Neural progenitor cell (in vitro differentiated cells): Measurements from ENCODE around the gene RGS3. TPM values are rescaled to one million over a fixed set of nuclear protein-coding genes. Genes with fewer than 3 reads are reported as not detected.

ENCODE experiments used
- DNase-seq: peaks from one replicate; pipeline ENCODE4 v3.0.0-alpha.2; 2016; ENCODE audit warnings: low spot score
- H2AFZ ChIP-seq: fragments of 200-600 bp; sonication (generic); replicated peaks from 2 replicates; pipeline ENCODE4 v1.6.1; 2016; ENCODE audit warnings: antibody characterized with exemption
- H3F3A ChIP-seq: fragments of 200-600 bp; sonication (generic); 2 replicates; pipeline ENCODE4 v1.6.1; 2016; ENCODE audit warnings: antibody characterized with exemption, low read depth
- H3K27ac ChIP-seq: fragments of 200-600 bp; sonication (generic); 2 replicates; pipeline ENCODE4 v1.5.1; 2016; ENCODE audit warnings: mild to moderate bottlenecking
- H3K27me3 ChIP-seq: fragments of 200-600 bp; sonication (generic); 2 replicates; pipeline ENCODE4 v1.6.1; 2016; ENCODE audit warnings: mild to moderate bottlenecking, moderate library complexity
- H3K36me3 ChIP-seq: fragments of 200-600 bp; sonication (generic); 2 replicates; pipeline ENCODE4 v1.5.1; 2016
- H3K4me1 ChIP-seq: fragments of 200-600 bp; sonication (generic); 2 replicates; pipeline ENCODE4 v1.6.1; 2016; ENCODE audit warnings: mixed run types
- H3K4me2 ChIP-seq: fragments of 200-600 bp; sonication (generic); 2 replicates; pipeline ENCODE4 v1.6.1; 2016
- H3K4me3 ChIP-seq: fragments of 200-600 bp; sonication (generic); 2 replicates; pipeline ENCODE4 v1.5.1; 2016
- H3K79me2 ChIP-seq: fragments of 200-600 bp; sonication (generic); 2 replicates; pipeline ENCODE4 v1.6.1; 2016; ENCODE audit warnings: low read depth
- H3K9ac ChIP-seq: fragments of 200-600 bp; sonication (generic); 2 replicates; pipeline ENCODE4 v1.6.1; 2016
- H3K9me3 ChIP-seq: fragments of 200-600 bp; sonication (generic); 2 replicates; pipeline ENCODE4 v1.5.1; 2016; ENCODE audit warnings: low read depth
- H4K20me1 ChIP-seq: fragments of 200-600 bp; sonication (generic); 2 replicates; pipeline ENCODE4 v1.6.1; 2016; ENCODE audit warnings: low read depth
- H3K27ac Mint-ChIP-seq: 3 replicates; pipeline ENCODE4 v1.8.0; 2021; ENCODE audit warnings: mixed read lengths
- H3K27me3 Mint-ChIP-seq: 2 replicates; pipeline ENCODE4 v1.8.0; 2022; ENCODE audit warnings: low read depth, mild to moderate bottlenecking, inconsistent platforms, moderate library complexity, mixed read lengths; ENCODE audit not compliant: insufficient read depth
- H3K36me3 Mint-ChIP-seq: 3 replicates; pipeline ENCODE4 v1.8.0; 2021; ENCODE audit warnings: mixed read lengths
- H3K4me1 Mint-ChIP-seq: 3 replicates; pipeline ENCODE4 v1.8.0; 2021; ENCODE audit warnings: mixed read lengths
- H3K4me3 Mint-ChIP-seq: 3 replicates; pipeline ENCODE4 v1.8.0; 2021; ENCODE audit warnings: mild to moderate bottlenecking, moderate library complexity, mixed read lengths
- H3K9me3 Mint-ChIP-seq: 3 replicates; pipeline ENCODE4 v1.8.0; 2020; ENCODE audit warnings: mixed read lengths
- CTCF ChIP-seq: fragments of 200-600 bp; sonication (generic); IDR thresholded peaks from 2 replicates; pipeline ENCODE4 v1.5.1; 2017; ENCODE audit warnings: antibody characterized with exemption, mild to moderate bottlenecking
- EZH2 ChIP-seq: fragments of 200-600 bp; sonication (generic); IDR thresholded peaks from 2 replicates; pipeline ENCODE4 v1.6.1; 2017; ENCODE audit warnings: antibody characterized with exemption, mild to moderate bottlenecking, moderate library complexity
- EZH2phosphoT487 ChIP-seq: fragments of 200-600 bp; sonication (generic); IDR thresholded peaks from 2 replicates; pipeline ENCODE4 v1.6.1; 2017; ENCODE audit warnings: antibody characterized with exemption
- total RNA-seq: library from RNA; depleted of rRNA; stranded (reverse); fragments of >200 nt; gene quantifications from 2 replicates; pipeline ENCODE4 v1.2.3, GENCODE V29; 2015; ENCODE audit warnings: low replicate concordance

Gene RGS3
- total RNA-seq, 1 donor from 2014 or later, result 30.3 TPM

GRCh38 chr9:113588936-113589335 is 125.4 kb downstream of the RGS3 start:
- no peaks in the 10 kb centered on the region for H4K20me1 ChIP-seq
- no peak overlapping the region for H2AFZ ChIP-seq
- no peak overlapping the region for H3K4me3 Mint-ChIP-seq
- H3K4me1 Mint-ChIP-seq, result peaks cover 52% of the 10 kb centered on the region
- peaks cover 20% of the 10 kb centered on the region for H3K4me1 ChIP-seq
- no peak for TF ChIP-seq EZH2phosphoT487
- TF ChIP-seq CTCF, result no peak
- no peak for TF ChIP-seq EZH2
- H3K27ac Mint-ChIP-seq, result no peak overlapping the region
- H3K4me2 ChIP-seq, result no peak overlapping the region
- H3K36me3 Mint-ChIP-seq, result peaks cover 2% of the 10 kb centered on the region
- H3K9me3 Mint-ChIP-seq, result no peaks in the 10 kb centered on the region
- H3K36me3 ChIP-seq, result no peaks in the 10 kb centered on the region
- no peaks in the 10 kb centered on the region for H3K9me3 ChIP-seq
- H3K27me3 Mint-ChIP-seq, result peaks cover 5% of the 10 kb centered on the region
- H3K9ac ChIP-seq, result no peak overlapping the region
- no peak for DNase-seq
- H3K27me3 ChIP-seq, result no peaks in the 10 kb centered on the region
- H3F3A ChIP-seq, result peaks cover 6% of the 10 kb centered on the region
- H3K4me3 ChIP-seq, result no peak overlapping the region
- no peak overlapping the region for H3K27ac ChIP-seq
- H3K79me2 ChIP-seq, result no peaks in the 10 kb centered on the region

- H3K4me3 Mint-ChIP-seq, result no peak overlapping the region
- Histone ChIP-seq H3F3A (peaks cover 6% of the 10 kb centered on the region), H3K79me2 (peaks cover 4% of the 10 kb centered on the region), H3K4me2 (no peak overlapping the region), H3K36me3 (no peaks in the 10 kb centered on the region), H4K20me1 (no peaks in the 10 kb centered on the region), H3K27ac (no peak overlapping the region), H3K4me3 (no peak overlapping the region), H2AFZ (no peak overlapping the region), H3K4me1 (peaks cover 20% of the 10 kb centered on the region), H3K9ac (no peak overlapping the region), H3K27me3 (no peaks in the 10 kb centered on the region), H3K9me3 (no peaks in the 10 kb centered on the region)
- TF ChIP-seq EZH2 (no peak), EZH2phosphoT487 (no peak), CTCF (no peak)
- peaks cover 2% of the 10 kb centered on the region for H3K36me3 Mint-ChIP-seq
- H3K4me1 Mint-ChIP-seq, result peaks cover 55% of the 10 kb centered on the region
- peaks cover 5% of the 10 kb centered on the region for H3K27me3 Mint-ChIP-seq
- no peaks in the 10 kb centered on the region for H3K9me3 Mint-ChIP-seq
- H3K27ac Mint-ChIP-seq, result no peak overlapping the region
- DNase-seq, result no peak
Observed at GRCh38 chr9:113589407-113589806, 125.9 kb downstream of the RGS3 start.

- Histone ChIP-seq H3F3A (peaks cover 6% of the 10 kb centered on the region), H2AFZ (no peak overlapping the region)
Observed at GRCh38 chr9:113589890-113590289, 126.4 kb downstream of the RGS3 start.

More at GRCh38 chr9:113589890-113590289, 126.4 kb downstream of the RGS3 start:
- TF ChIP-seq EZH2phosphoT487 (no peak), CTCF (peak; percentile 24), EZH2 (no peak)
- H3K4me3 ChIP-seq, result no peak overlapping the region
- H3K36me3 ChIP-seq, result no peaks in the 10 kb centered on the region
- H3K27me3 ChIP-seq, result no peaks in the 10 kb centered on the region
- Mint-ChIP-seq H3K27ac (peak overlapping the region; percentile 83), H3K4me3 (no peak overlapping the region), H3K27me3 (peaks cover 5% of the 10 kb centered on the region), H3K9me3 (no peaks in the 10 kb centered on the region), H3K4me1 (peaks cover 57% of the 10 kb centered on the region), H3K36me3 (no peaks in the 10 kb centered on the region)
- peaks cover 9% of the 10 kb centered on the region for H3K79me2 ChIP-seq
- H3K9ac ChIP-seq, result no peak overlapping the region
- H3K27ac ChIP-seq, result no peak overlapping the region
- no peaks in the 10 kb centered on the region for H4K20me1 ChIP-seq
- no peak for DNase-seq
- H3K4me1 ChIP-seq, result peaks cover 21% of the 10 kb centered on the region
- H3K9me3 ChIP-seq, result no peaks in the 10 kb centered on the region
- no peak overlapping the region for H3K4me2 ChIP-seq
